ENCODE measurements around the gene FAM114A1. TPM values are rescaled to one million over a fixed set of nuclear protein-coding genes. Genes with fewer than 3 reads are reported as not detected.

Gene FAM114A1
- polyA plus RNA-seq, 3 donors, result 3.2 to 12.0 (median 4.1) TPM

- Histone ChIP-seq H3K36me3 (replicated peaks in 1 of 2; ENCODE audit: control insufficient read depth in 1 of 2, insufficient read depth in 2 of 2, low read length in 2 of 2) (peaks cover 20 to 54% of the 10 kb centered on the region in 2 donors), H3K4me3 (replicated peaks in 1 of 3; ENCODE audit: low read depth in 2 of 3, low read length in 3 of 3) (no peak overlapping the region), H3K27ac (ENCODE audit: low read depth in 1 of 2, low read length in 2 of 2) (no peak overlapping the region), H3K4me1 (ENCODE audit: control insufficient read depth in 1 of 2, insufficient read depth in 2 of 2, low read length in 2 of 2) (peaks cover 13 to 21% of the 10 kb centered on the region in 2 donors), H4K20me1 (ENCODE audit: insufficient read depth, low read length) (peaks cover 67% of the 10 kb centered on the region), H3K9ac (ENCODE audit: insufficient read depth, low read length, poor library complexity, severe bottlenecking) (no peak overlapping the region), H3K27me3 (ENCODE audit: control insufficient read depth in 2 of 2, insufficient read depth in 2 of 2, low read length in 2 of 2) (no peaks in the 10 kb centered on the region), H3K9me3 (replicated peaks in 1 of 2; ENCODE audit: control insufficient read depth in 1 of 2, insufficient read depth in 1 of 2, low read length in 2 of 2) (no peaks in the 10 kb centered on the region), H2AFZ (ENCODE audit: insufficient read depth, low read depth, low read length, poor library complexity, severe bottlenecking) (no peak overlapping the region), H3K4me2 (replicated peaks; ENCODE audit: extremely low read depth, low read length, poor library complexity, severe bottlenecking) (no peak overlapping the region), H3K79me2 (ENCODE audit: insufficient read depth, low read length) (peaks cover 90% of the 10 kb centered on the region)
- DNase-seq, result no peak
- WGBS (ENCODE audit: insufficient coverage), result 95% methylated on average over 4 of the region's 4 CpGs
- Mint-ChIP-seq H3K27ac (peak overlapping the region in 1 of 7 donors; percentile 24), H3K9me3 (peaks cover 0 to 7% (median 3%) of the 10 kb centered on the region in 7 donors), H3K36me3 (peaks cover 43 to 65% of the 10 kb centered on the region in 2 donors), H3K4me1 (peaks cover 31% of the 10 kb centered on the region), H3K4me3 (no peak overlapping the region), H3K27me3 (ENCODE audit: low read depth in 3 of 3) (peaks cover 0 to 1% (median 0%) of the 10 kb centered on the region in 3 donors)
- TF ChIP-seq CTCF (IDR thresholded peaks at IDR 0.05), result no peak
- intact Hi-C loops (cut with micrococcal nuclease), result no loop called here
These were observed 24.6 kb upstream of the FAM114A1 start for GRCh38 chr4:38842994-38843393.

- Histone ChIP-seq H3K4me1 (ENCODE audit: control insufficient read depth in 1 of 2, insufficient read depth in 2 of 2, low read length in 2 of 2) (peaks cover 13 to 16% of the 10 kb centered on the region in 2 donors), H3K36me3 (replicated peaks in 1 of 2; ENCODE audit: control insufficient read depth in 1 of 2, insufficient read depth in 2 of 2, low read length in 2 of 2) (peaks cover 20 to 38% of the 10 kb centered on the region in 2 donors), H3K4me3 (replicated peaks in 1 of 3; ENCODE audit: low read depth in 2 of 3, low read length in 3 of 3) (peak overlapping the region in 1 of 3 experiments; percentile 11), H3K9ac (ENCODE audit: insufficient read depth, low read length, poor library complexity, severe bottlenecking) (no peak overlapping the region), H3K4me2 (replicated peaks; ENCODE audit: extremely low read depth, low read length, poor library complexity, severe bottlenecking) (no peak overlapping the region), H3K27me3 (ENCODE audit: control insufficient read depth in 2 of 2, insufficient read depth in 2 of 2, low read length in 2 of 2) (no peaks in the 10 kb centered on the region), H2AFZ (ENCODE audit: insufficient read depth, low read depth, low read length, poor library complexity, severe bottlenecking) (no peak overlapping the region), H3K27ac (ENCODE audit: low read depth in 1 of 2, low read length in 2 of 2) (peak overlapping the region in 1 of 2 donors; percentile 66), H3K79me2 (ENCODE audit: insufficient read depth, low read length) (peaks cover 83% of the 10 kb centered on the region), H3K9me3 (replicated peaks in 1 of 2; ENCODE audit: control insufficient read depth in 1 of 2, insufficient read depth in 1 of 2, low read length in 2 of 2) (no peaks in the 10 kb centered on the region), H4K20me1 (ENCODE audit: insufficient read depth, low read length) (peaks cover 48% of the 10 kb centered on the region)
- intact Hi-C loops (cut with micrococcal nuclease), result no loop called here
- H3K4me3 Mint-ChIP-seq, result no peak overlapping the region
- peaks cover 35% of the 10 kb centered on the region for H3K4me1 Mint-ChIP-seq
- WGBS (ENCODE audit: insufficient coverage), result no CpG with 5 or more reads among the region's 3 CpGs
- peaks cover 7 to 20% (median 14%) of the 10 kb centered on the region in 7 donors for H3K9me3 Mint-ChIP-seq
- H3K36me3 Mint-ChIP-seq, result peaks cover 56 to 68% of the 10 kb centered on the region in 2 donors
- H3K27ac Mint-ChIP-seq, result peak overlapping the region; percentile 17 to 85 (median 61)
- peak in 1 of 3 donors; percentile 51 for DNase-seq
- no peaks in the 10 kb centered on the region for H3K27me3 Mint-ChIP-seq (ENCODE audit: low read depth in 3 of 3)
- TF ChIP-seq CTCF (IDR thresholded peaks at IDR 0.05), result no peak
These were observed 21.6 kb upstream of the FAM114A1 start for GRCh38 chr4:38846015-38846414.
